NB4 (cell line): Measurements from ENCODE around the gene SLC37A1.

Experiments
- CTCF ChIP-seq: IDR thresholded peaks from one replicate; pipeline ENCODE4 v1.5.1; 2012; ENCODE audit warnings: low read depth, low read length
- POLR2A ChIP-seq: IDR thresholded peaks from 2 replicates; pipeline ENCODE4 v1.6.1; 2011; ENCODE audit warnings: mild to moderate bottlenecking; ENCODE audit not compliant: insufficient read length; ENCODE audit errors: extremely low read depth

DNA sequence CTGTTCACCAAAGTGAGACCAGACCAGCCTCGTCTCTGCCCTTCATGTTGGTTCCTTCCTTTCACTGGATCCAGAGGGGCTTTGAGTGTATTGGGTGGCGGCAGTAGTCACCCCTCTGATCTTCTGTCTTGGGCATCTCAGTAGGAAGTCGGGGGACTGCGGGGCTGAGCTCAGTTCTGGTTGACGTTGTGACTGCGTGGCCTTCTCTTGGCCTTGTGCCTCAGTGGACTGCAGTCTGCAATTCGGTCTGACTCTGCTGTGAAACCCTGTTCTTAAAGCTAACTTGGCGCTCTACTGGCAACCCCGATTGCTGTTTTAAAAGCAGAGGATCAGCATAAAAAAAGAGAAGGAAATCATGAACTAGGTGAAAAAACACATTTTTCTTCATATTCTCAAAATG, 56.7 kb downstream of the SLC37A1 start:
- TF ChIP-seq CTCF (no peak), POLR2A (no peak)
